Naive thymus-derived CD4-positive, alpha-beta T cell (primary cell): ENCODE data around the gene HSD11B1L. TPM values are rescaled to one million over a fixed set of nuclear protein-coding genes. Genes with fewer than 3 reads are reported as not detected.

Experiments
- ATAC-seq: fragments of 150-1000 bp; cut with Tn5 transposase; 2 replicates; pipeline ENCODE4 v1.10.0; 2021; ENCODE audit warnings: mild to moderate bottlenecking, moderate library complexity
- CTCF ChIA-PET: fragments of 350-600 bp; sonication (Branson Sonifier 250); formaldehyde crosslinking; loops from one replicate; lab custom pipeline; 2021; ENCODE audit warnings: antibody characterized with exemption; lab: Charles Lee
- POLR2A ChIA-PET: fragments of 350-600 bp; sonication (Branson Sonifier 250); formaldehyde crosslinking; loops from one replicate; lab custom pipeline; 2021; ENCODE audit warnings: antibody characterized with exemption, inconsistent platforms; lab: Charles Lee
- DNase-seq, 9 donors: peaks; one replicate each; pipeline versions ENCODE4 v3.0.0 to v3.0.0-alpha.2; 2020 to 2022; ENCODE audit warnings: mixed read lengths in 1 of 9
- H3K27ac ChIP-seq: one replicate; pipeline ENCODE4 v1.7.0; 2013; ENCODE audit warnings: mild to moderate bottlenecking, low read depth, low read length, moderate library complexity
- H3K27me3 ChIP-seq, 2 donors: one replicate each; pipeline ENCODE4 v1.7.0; 2013; ENCODE audit warnings: low read length in 2 of 2, mild to moderate bottlenecking in 2 of 2, moderate library complexity in 2 of 2; ENCODE audit not compliant: control insufficient read depth in 2 of 2, insufficient read depth in 2 of 2
- H3K36me3 ChIP-seq, 3 experiments: 1 replicate in 2 of 3; 2 replicates in 1 of 3; pipeline ENCODE4 v1.7.0; 2013; ENCODE audit warnings: low read length in 3 of 3, mild to moderate bottlenecking in 3 of 3, moderate library complexity in 1 of 3; ENCODE audit not compliant: insufficient read depth in 3 of 3, control insufficient read depth in 2 of 3
- H3K4me1 ChIP-seq, 2 donors: one replicate each; pipeline ENCODE4 v1.7.0; 2013; ENCODE audit warnings: low read length in 2 of 2, mild to moderate bottlenecking in 2 of 2, moderate library complexity in 1 of 2; ENCODE audit not compliant: control insufficient read depth in 2 of 2, insufficient read depth in 2 of 2
- H3K4me3 ChIP-seq: 2 replicates; pipeline ENCODE4 v1.7.0; 2013; ENCODE audit warnings: mild to moderate bottlenecking, low read length
- H3K9me3 ChIP-seq, 3 experiments: 1 replicate in 2 of 3; 2 replicates in 1 of 3; pipeline ENCODE4 v1.7.0; 2013; ENCODE audit warnings: low read length in 3 of 3; ENCODE audit not compliant: control insufficient read depth in 2 of 3
- H3K27ac Mint-ChIP-seq, 9 donors: one replicate each; pipeline ENCODE4 v1.8.0; 2020 to 2022; ENCODE audit warnings: mixed read lengths in 9 of 9, mild to moderate bottlenecking in 8 of 9, moderate library complexity in 5 of 9, inconsistent platforms in 2 of 9
- H3K27me3 Mint-ChIP-seq, 5 donors: one replicate each; pipeline ENCODE4 v1.8.0; 2021 to 2022; ENCODE audit warnings: mixed read lengths in 5 of 5, mild to moderate bottlenecking in 1 of 5
- H3K36me3 Mint-ChIP-seq, 5 donors: one replicate each; pipeline ENCODE4 v1.8.0; 2020 to 2022; ENCODE audit warnings: mixed read lengths in 5 of 5, mild to moderate bottlenecking in 3 of 5, inconsistent platforms in 1 of 5
- H3K4me1 Mint-ChIP-seq, 7 donors: one replicate each; pipeline ENCODE4 v1.8.0; 2020 to 2022; ENCODE audit warnings: mixed read lengths in 7 of 7, mild to moderate bottlenecking in 3 of 7, inconsistent platforms in 1 of 7
- H3K4me3 Mint-ChIP-seq, 10 donors: one replicate each; pipeline ENCODE4 v1.8.0; 2020 to 2022; ENCODE audit warnings: mild to moderate bottlenecking in 10 of 10, mixed read lengths in 10 of 10, moderate library complexity in 6 of 10, inconsistent platforms in 2 of 10
- H3K9me3 Mint-ChIP-seq, 11 donors: one replicate each; pipeline ENCODE4 v1.8.0; 2020 to 2022; ENCODE audit warnings: mixed read lengths in 11 of 11, mild to moderate bottlenecking in 4 of 11, inconsistent platforms in 1 of 11, moderate library complexity in 1 of 11
- intact Hi-C, 2 donors: fragments of 100-400 bp; cut with micrococcal nuclease; formaldehyde crosslinking; loops; one replicate each; pipeline ENCODE4 v1.15.1; 2023
- polyA plus RNA-seq, 2 donors: library from polyadenylated mRNA; unstranded; fragments of 300-500 nt; fragmentation: Illumina TruSeq; gene quantifications; one replicate each; pipeline ENCODE4 v1.2.3, GENCODE V29; 2021
- total RNA-seq, 6 experiments: library from RNA in 5 of 6; stranded (reverse) in 5 of 6; gene quantifications; 1 replicate in 5 of 6; 2 replicates in 1 of 6; pipeline ENCODE4 v1.2.3 and lab custom pipeline; 2021 to 2026

The HSD11B1L gene
- total and polyA plus RNA-seq, 7 experiments from 2014 or later, result 2.8 to 9.6 (median 4.8) TPM

DNA sequence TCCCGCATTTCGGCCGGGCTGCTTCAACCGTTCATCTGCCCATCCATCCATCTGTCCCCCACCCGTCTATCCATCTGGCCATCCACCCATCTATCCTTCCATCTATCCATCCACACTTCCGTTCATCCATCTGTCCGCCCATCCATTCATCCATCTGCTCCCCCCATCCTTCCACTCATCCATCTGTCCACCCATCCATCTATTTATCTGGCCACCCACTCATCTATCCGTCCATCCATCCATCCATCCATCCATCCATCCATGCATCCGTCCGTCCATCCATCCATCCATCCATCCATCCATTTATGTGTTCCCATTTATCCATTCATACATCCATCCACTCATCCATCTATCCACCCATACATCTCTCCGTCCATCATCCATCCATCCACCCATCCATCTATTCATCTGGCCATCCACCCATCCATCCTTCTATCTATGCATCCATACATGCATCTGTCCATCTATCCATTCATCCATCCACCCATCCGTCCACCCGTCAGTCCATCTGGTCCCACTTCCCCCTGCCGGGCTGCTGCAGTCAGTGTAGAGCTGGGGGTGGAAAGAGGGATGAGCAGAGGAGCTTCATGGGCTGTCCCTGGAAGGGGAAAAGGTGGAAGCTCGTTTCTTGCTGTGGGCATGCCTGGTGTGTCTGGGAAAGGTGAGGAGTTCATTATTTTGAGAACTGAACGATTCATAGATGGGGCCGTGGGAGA is 722 bp downstream of the HSD11B1L start:
- Mint-ChIP-seq H3K27ac (peak overlapping the region; percentile 43 to 95 (median 85)), H3K4me3 (peak overlapping the region; percentile 56 to 96 (median 86)), H3K27me3 (peaks cover 0 to 18% (median 0%) of the 10 kb centered on the region in 5 donors), H3K4me1 (peaks cover 20 to 41% (median 30%) of the 10 kb centered on the region in 7 donors), H3K36me3 (peaks cover 0 to 3% (median 0%) of the 10 kb centered on the region in 5 donors), H3K9me3 (peaks cover 0 to 4% (median 0%) of the 10 kb centered on the region in 11 donors)
- H3K4me3 ChIP-seq, result peak overlapping the region; percentile 100
- peaks cover 8 to 22% of the 10 kb centered on the region in 2 donors for H3K4me1 ChIP-seq
- H3K9me3 ChIP-seq, result no peaks in the 10 kb centered on the region
- POLR2A ChIA-PET, result interaction anchor here (1.0 kb wide), 1 partner anchor 10 kb away, joined by 3 read pairs; no protein-coding TSS in a partner anchor
- CTCF ChIA-PET, result no interaction called here
- DNase-seq, result no peak
- ATAC-seq, result no peak
- no peaks in the 10 kb centered on the region for H3K27me3 ChIP-seq
- H3K27ac ChIP-seq, result peak overlapping the region; percentile 98
- H3K36me3 ChIP-seq, result peaks cover 0 to 13% (median 0%) of the 10 kb centered on the region in 3 experiments
- intact Hi-C loops, result loop anchor here (5.0 to 10.0 kb wide), 6 partner anchors 433 to 1853 kb away; partner anchors contain the start of genes ALKBH7 (in 1 of the 2), GPR108 (in 1 of the 2), KDM4B (in 1 of the 2) and MPND (in 1 of the 2)

DNA sequence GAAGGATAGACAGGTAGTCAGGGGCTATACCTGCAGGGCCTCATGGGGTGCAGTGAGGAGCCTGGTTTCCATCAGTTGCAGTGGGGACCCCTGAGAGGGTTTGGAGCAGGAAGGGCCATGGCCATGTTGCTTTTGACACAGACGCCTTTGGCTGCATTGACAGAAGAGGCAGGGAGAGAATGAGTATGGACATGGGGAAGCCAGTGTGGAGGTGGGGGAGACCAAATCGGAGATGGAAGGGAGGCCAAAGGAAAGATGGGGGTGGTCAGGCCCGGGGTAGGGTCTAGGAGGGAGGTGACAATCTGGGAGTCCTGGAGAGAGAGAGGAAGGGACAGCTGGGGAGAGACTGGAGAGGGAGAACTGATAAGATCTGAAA is 1.3 kb downstream of the HSD11B1L start:
- intact Hi-C loops, result loop anchor here (5.0 to 10.0 kb wide), 6 partner anchors 433 to 1853 kb away; partner anchors contain the start of genes ALKBH7 (in 1 of the 2), GPR108 (in 1 of the 2), KDM4B (in 1 of the 2) and MPND (in 1 of the 2)
- ChIA-PET CTCF (no interaction called here), POLR2A (no interaction called here)
- DNase-seq, result no peak
- Mint-ChIP-seq H3K4me1 (peaks cover 20 to 42% (median 32%) of the 10 kb centered on the region in 7 donors), H3K9me3 (peaks cover 0 to 4% (median 0%) of the 10 kb centered on the region in 11 donors), H3K36me3 (peaks cover 0 to 3% (median 0%) of the 10 kb centered on the region in 5 donors), H3K27ac (peak overlapping the region; percentile 21 to 94 (median 82)), H3K4me3 (peak overlapping the region; percentile 56 to 96 (median 86)), H3K27me3 (peaks cover 0 to 18% (median 0%) of the 10 kb centered on the region in 5 donors)
- H3K36me3 ChIP-seq, result peaks cover 0 to 13% (median 0%) of the 10 kb centered on the region in 3 experiments
- H3K27ac ChIP-seq, result no peak overlapping the region
- no peak overlapping the region for H3K4me3 ChIP-seq
- ATAC-seq, result no peak
- no peaks in the 10 kb centered on the region for H3K9me3 ChIP-seq
- no peaks in the 10 kb centered on the region for H3K27me3 ChIP-seq
- peaks cover 8 to 22% of the 10 kb centered on the region in 2 donors for H3K4me1 ChIP-seq

- Histone ChIP-seq H3K4me1 (peaks cover 17 to 22% of the 10 kb centered on the region in 2 donors), H3K36me3 (peaks cover 0 to 5% (median 0%) of the 10 kb centered on the region in 3 experiments), H3K27me3 (no peaks in the 10 kb centered on the region), H3K27ac (no peak overlapping the region), H3K9me3 (no peaks in the 10 kb centered on the region), H3K4me3 (no peak overlapping the region)
- Mint-ChIP-seq H3K4me1 (peaks cover 20 to 46% (median 35%) of the 10 kb centered on the region in 7 donors), H3K27me3 (peaks cover 0 to 18% (median 0%) of the 10 kb centered on the region in 5 donors), H3K36me3 (peaks cover 0 to 3% (median 0%) of the 10 kb centered on the region in 5 donors), H3K27ac (peak overlapping the region in 2 of 9 donors; percentile 44 to 61), H3K4me3 (peak overlapping the region in 9 of 10 donors; percentile 5 to 71 (median 27)), H3K9me3 (peaks cover 0 to 4% (median 0%) of the 10 kb centered on the region in 11 donors)
- ChIA-PET POLR2A (interaction anchor here (1.3 kb wide), 1 partner anchor 61 kb away, joined by 3 read pairs; the partner anchor contains the start of gene SAFB2), CTCF (no interaction called here)
- DNase-seq (no peak), ATAC-seq (no peak)
- intact Hi-C loops, result loop anchor here (5.0 to 10.0 kb wide), 6 partner anchors 431 to 1851 kb away; partner anchors contain the start of genes ALKBH7 (in 1 of the 2), GPR108 (in 1 of the 2), KDM4B (in 1 of the 2) and MPND (in 1 of the 2)
Observed at GRCh38 chr19:5683177-5683886, 2.5 kb downstream of the HSD11B1L start.

DNA sequence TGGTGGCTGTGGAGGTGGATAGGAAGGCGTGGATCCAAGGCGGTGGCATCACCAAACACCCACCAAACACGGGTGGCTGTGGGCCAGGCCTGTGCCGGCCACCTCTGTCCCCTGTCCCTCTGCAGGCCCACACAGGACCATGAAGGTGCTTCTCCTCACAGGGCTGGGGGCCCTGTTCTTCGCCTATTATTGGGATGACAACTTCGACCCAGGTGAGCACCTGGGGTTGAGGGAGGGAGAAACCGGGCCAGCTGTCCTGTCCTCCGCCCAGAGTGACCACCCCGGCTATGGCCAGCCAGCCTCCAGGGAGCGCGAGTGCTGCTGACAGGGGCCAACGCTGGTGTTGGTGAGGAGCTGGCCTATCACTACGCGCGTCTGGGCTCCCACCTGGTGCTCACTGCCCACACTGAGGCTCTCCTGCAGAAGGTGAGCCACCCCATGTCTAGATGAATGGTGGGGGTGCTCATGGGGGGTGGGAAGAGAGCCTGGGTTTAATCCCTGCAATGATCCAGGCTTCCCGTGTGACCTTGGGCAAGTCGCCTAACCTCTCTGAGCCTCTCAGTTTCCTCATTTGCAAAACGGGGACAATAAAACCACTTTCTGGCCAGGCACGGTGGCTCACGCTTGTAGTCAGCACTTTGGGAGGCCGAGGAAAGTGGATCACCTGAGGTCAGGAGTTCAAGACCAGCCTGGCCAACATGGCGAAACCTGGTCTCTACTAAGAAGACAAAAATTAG is 4.0 kb downstream of the HSD11B1L start:
- Mint-ChIP-seq H3K36me3 (no peaks in the 10 kb centered on the region), H3K27ac (peak overlapping the region in 1 of 9 donors; percentile 83), H3K27me3 (peaks cover 0 to 18% (median 0%) of the 10 kb centered on the region in 5 donors), H3K4me1 (peaks cover 13 to 45% (median 32%) of the 10 kb centered on the region in 7 donors), H3K9me3 (peaks cover 0 to 4% (median 0%) of the 10 kb centered on the region in 11 donors), H3K4me3 (peak overlapping the region in 2 of 10 donors; percentile 48 to 53)
- H3K4me1 ChIP-seq, result peaks cover 12 to 13% of the 10 kb centered on the region in 2 donors
- intact Hi-C loops, result loop anchor here (5.0 to 10.0 kb wide), 6 partner anchors 430 to 1850 kb away; partner anchors contain the start of genes ALKBH7 (in 2 of the 2), GPR108 (in 1 of the 2), KDM4B (in 1 of the 2) and MPND (in 1 of the 2)
- H3K36me3 ChIP-seq, result peaks cover 0 to 4% (median 0%) of the 10 kb centered on the region in 3 experiments
- no peak for DNase-seq
- no peaks in the 10 kb centered on the region for H3K27me3 ChIP-seq
- POLR2A ChIA-PET, result interaction anchor here (0.6 to 1.1 kb wide), 2 partner anchors 33 to 62 kb away, joined by 3 read pairs; partner anchors contain the start of genes SAFB and SAFB2
- CTCF ChIA-PET, result no interaction called here
- no peak for ATAC-seq
- H3K27ac ChIP-seq, result no peak overlapping the region
- H3K9me3 ChIP-seq, result no peaks in the 10 kb centered on the region
- H3K4me3 ChIP-seq, result no peak overlapping the region

DNA sequence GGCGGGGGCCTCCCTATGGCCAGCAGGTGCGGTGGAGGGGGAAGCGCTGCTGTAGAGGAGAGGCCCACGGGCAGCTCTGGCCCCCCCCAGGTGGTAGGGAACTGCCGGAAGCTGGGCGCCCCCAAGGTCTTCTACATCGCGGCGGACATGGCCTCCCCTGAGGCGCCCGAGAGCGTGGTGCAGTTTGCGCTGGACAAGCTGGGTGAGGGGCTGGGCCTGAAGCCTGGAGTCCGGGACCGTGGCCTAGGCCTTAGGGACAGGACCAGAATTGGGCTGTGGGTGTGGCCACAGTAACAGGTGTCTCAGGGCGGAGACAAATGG is 5.5 kb downstream of the HSD11B1L start:
- intact Hi-C loops, result loop anchor here (5.0 to 10.0 kb wide), 5 partner anchors 429 to 1849 kb away; partner anchors contain the start of genes ALKBH7 (in 1 of the 2), GPR108 (in 1 of the 2), KDM4B (in 1 of the 2) and PNPLA6 (in 1 of the 2)
- peak overlapping the region; percentile 73 for H3K27ac ChIP-seq

More for the DNA sequence above, 5.5 kb downstream of the HSD11B1L start:
- Mint-ChIP-seq H3K27ac (peak overlapping the region; percentile 66 to 92 (median 88)), H3K9me3 (peaks cover 0 to 4% (median 0%) of the 10 kb centered on the region in 11 donors), H3K27me3 (peaks cover 0 to 13% (median 0%) of the 10 kb centered on the region in 5 donors), H3K4me1 (peaks cover 9 to 45% (median 36%) of the 10 kb centered on the region in 7 donors), H3K4me3 (peak overlapping the region; percentile 71 to 91 (median 84)), H3K36me3 (peaks cover 0 to 9% (median 0%) of the 10 kb centered on the region in 5 donors)
- H3K27me3 ChIP-seq, result no peaks in the 10 kb centered on the region
- ATAC-seq (no peak), DNase-seq (no peak)
- ChIA-PET POLR2A (interaction anchor here (0.6 to 2.1 kb wide), 7 partner anchors 22 to 105 kb away, joined by 3 to 21 read pairs (median 3); partner anchors contain the start of genes CATSPERD, DUS3L, LONP1 and SAFB), CTCF (interaction anchor here (0.9 to 2.0 kb wide), 5 partner anchors 13 to 118 kb away, joined by 3 to 8 read pairs (median 3); partner anchors contain the start of genes CATSPERD, SAFB and SAFB2)
- H3K4me1 ChIP-seq, result peaks cover 6 to 12% of the 10 kb centered on the region in 2 donors
- H3K9me3 ChIP-seq, result no peaks in the 10 kb centered on the region
- H3K36me3 ChIP-seq, result no peaks in the 10 kb centered on the region
- peak overlapping the region; percentile 58 for H3K4me3 ChIP-seq
